GM21423 (cell line): ENCODE results near the gene SLC35E1.
"Not testable (repeated sequence)": the region's sequence is repeated elsewhere in the genome, so short reads cannot be mapped to it uniquely, and the experiment has no call there.

Source experiments
- ATAC-seq: cut with Tn5 transposase; IDR thresholded peaks from one replicate; pipeline ENCODE4 v1.9.1; 2021; ENCODE audit warnings: mild to moderate bottlenecking, moderate library complexity; ENCODE audit not compliant: unreplicated experiment

The SLC35E1 gene

GRCh38 chr19:16525751-16526481 is 46.3 kb downstream of the SLC35E1 start:
- ATAC-seq = no peak

- ATAC-seq = no peak
Measured at GRCh38 chr19:16524991-16525734, 47.1 kb downstream of the SLC35E1 start.

GRCh38 chr19:16522559-16523377 is 49.4 kb downstream of the SLC35E1 start:
- ATAC-seq = no peak

- no peak for ATAC-seq
Measured at GRCh38 chr19:16521715-16522289, 50.4 kb downstream of the SLC35E1 start.

GRCh38 chr19:16520986-16521624 is 51.1 kb downstream of the SLC35E1 start:
- ATAC-seq = no peak

- ATAC-seq = no peak
Measured at GRCh38 chr19:16520074-16520973, 51.9 kb downstream of the SLC35E1 start.

- ATAC-seq = no peak
Measured at GRCh38 chr19:16519230-16519687, 53.0 kb downstream of the SLC35E1 start.

- ATAC-seq = no peak
Measured at GRCh38 chr19:16518483-16519229, 53.6 kb downstream of the SLC35E1 start.

- ATAC-seq = no peak
Measured at GRCh38 chr19:16518061-16518460, 54.2 kb downstream of the SLC35E1 start.

GRCh38 chr19:16516923-16517610 is 55.1 kb downstream of the SLC35E1 start:
- ATAC-seq = no peak

- no peak for ATAC-seq
Measured at GRCh38 chr19:16516381-16516780, 55.8 kb downstream of the SLC35E1 start.

- no peak for ATAC-seq
Measured at GRCh38 chr19:16514383-16515019, 57.7 kb downstream of the SLC35E1 start.

GRCh38 chr19:16512611-16513010 is 59.6 kb downstream of the SLC35E1 start:
- ATAC-seq = not testable (repeated sequence)

GRCh38 chr19:16509141-16510061 is 62.8 kb downstream of the SLC35E1 start:
- ATAC-seq = no peak

GRCh38 chr19:16508546-16508945 is 63.7 kb downstream of the SLC35E1 start:
- ATAC-seq = no peak

GRCh38 chr19:16506961-16507360 is 65.3 kb downstream of the SLC35E1 start:
- no peak for ATAC-seq

GRCh38 chr19:16506161-16506560 is 66.1 kb downstream of the SLC35E1 start:
- ATAC-seq = not testable (repeated sequence)
